CD4-positive, alpha-beta memory T cell (primary cell): ENCODE data around the gene MCF2L2. TPM values are rescaled to one million over a fixed set of nuclear protein-coding genes. Genes with fewer than 3 reads are reported as not detected.

Experiments
- CTCF ChIA-PET: fragments of 350-600 bp; sonication (Branson Sonifier 250); formaldehyde crosslinking; loops from one replicate; lab custom pipeline; 2021; ENCODE audit warnings: inconsistent platforms; ENCODE audit not compliant: partially characterized antibody; lab: Charles Lee
- POLR2A ChIA-PET: fragments of 350-600 bp; sonication (Branson Sonifier 250); formaldehyde crosslinking; loops from one replicate; lab custom pipeline; 2021; ENCODE audit not compliant: partially characterized antibody; lab: Charles Lee
- DNase-seq, 5 donors: peaks; one replicate each; pipeline versions ENCODE4 v3.0.0 to v3.0.0-alpha.2; 2020 to 2022; ENCODE audit warnings: mixed read lengths in 1 of 5
- H3K27ac ChIP-seq: one replicate; pipeline ENCODE4 v1.7.0; 2013; ENCODE audit warnings: low read depth, low read length
- H3K27me3 ChIP-seq: 2 replicates; pipeline ENCODE4 v1.7.0; 2013; ENCODE audit warnings: mild to moderate bottlenecking, low read length, moderate library complexity; ENCODE audit not compliant: insufficient read depth
- H3K36me3 ChIP-seq: 2 replicates; pipeline ENCODE4 v1.7.0; 2013; ENCODE audit warnings: mild to moderate bottlenecking, low read length, moderate library complexity; ENCODE audit not compliant: insufficient read depth
- H3K4me1 ChIP-seq: 2 replicates; pipeline ENCODE4 v1.7.0; 2013; ENCODE audit warnings: mild to moderate bottlenecking, low read length, moderate library complexity; ENCODE audit not compliant: insufficient read depth
- H3K4me3 ChIP-seq, 2 donors: one replicate each; pipeline ENCODE4 v1.7.0; 2013; ENCODE audit warnings: low read length in 2 of 2, mild to moderate bottlenecking in 1 of 2
- H3K9me3 ChIP-seq, 2 donors: one replicate each; pipeline ENCODE4 v1.7.0; 2013; ENCODE audit warnings: low read length in 2 of 2, control low read depth in 1 of 2; ENCODE audit not compliant: control insufficient read depth in 1 of 2
- H3K27ac Mint-ChIP-seq, 7 donors: one replicate each; pipeline ENCODE4 v1.8.0; 2020 to 2021; ENCODE audit warnings: mixed read lengths in 7 of 7, mild to moderate bottlenecking in 6 of 7, inconsistent platforms in 3 of 7, moderate library complexity in 3 of 7
- H3K27me3 Mint-ChIP-seq, 2 donors: one replicate each; pipeline ENCODE4 v1.8.0; 2020 to 2021; ENCODE audit warnings: mixed read lengths in 2 of 2
- H3K36me3 Mint-ChIP-seq, 2 donors: one replicate each; pipeline ENCODE4 v1.8.0; 2020 to 2021; ENCODE audit warnings: mixed read lengths in 2 of 2, inconsistent platforms in 1 of 2, mild to moderate bottlenecking in 1 of 2
- H3K4me1 Mint-ChIP-seq, 4 donors: one replicate each; pipeline ENCODE4 v1.8.0; 2020 to 2021; ENCODE audit warnings: mixed read lengths in 4 of 4, mild to moderate bottlenecking in 1 of 4
- H3K4me3 Mint-ChIP-seq, 8 donors: one replicate each; pipeline ENCODE4 v1.8.0; 2020 to 2021; ENCODE audit warnings: mixed read lengths in 8 of 8, mild to moderate bottlenecking in 7 of 8, moderate library complexity in 6 of 8, inconsistent platforms in 3 of 8
- H3K9me3 Mint-ChIP-seq, 8 donors: one replicate each; pipeline ENCODE4 v1.8.0; 2020 to 2021; ENCODE audit warnings: mixed read lengths in 8 of 8, mild to moderate bottlenecking in 5 of 8, inconsistent platforms in 3 of 8, moderate library complexity in 1 of 8
- intact Hi-C: fragments of 100-400 bp; cut with micrococcal nuclease; formaldehyde crosslinking; loops from one replicate; pipeline ENCODE4 v1.15.1; 2023
- polyA plus RNA-seq, 2 donors: library from polyadenylated mRNA; unstranded; fragments of 300-500 nt; fragmentation: Illumina TruSeq; gene quantifications; one replicate each; pipeline ENCODE4 v1.2.3, GENCODE V29; 2021
- total RNA-seq, 2 experiments: library from RNA; stranded (reverse); gene quantifications; one replicate each; pipeline ENCODE4 v1.2.3, GENCODE V29; 2021

MCF2L2 gene
- total and polyA plus RNA-seq, 4 experiments from 2014 or later: 0.37 to 7.3 (median 5.1) TPM

GRCh38 chr3:183454064-183454463 lies 25.6 kb upstream of the MCF2L2 start:
- Mint-ChIP-seq H3K36me3 (peaks cover 10 to 14% of the 10 kb centered on the region in 2 donors), H3K27ac (no peak overlapping the region), H3K4me3 (no peak overlapping the region), H3K9me3 (no peaks in the 10 kb centered on the region), H3K4me1 (peaks cover 0 to 10% (median 2%) of the 10 kb centered on the region in 4 donors), H3K27me3 (no peaks in the 10 kb centered on the region)
- Histone ChIP-seq H3K27ac (no peak overlapping the region), H3K4me3 (no peak overlapping the region), H3K9me3 (no peaks in the 10 kb centered on the region), H3K4me1 (peaks cover 6% of the 10 kb centered on the region), H3K36me3 (no peaks in the 10 kb centered on the region), H3K27me3 (no peaks in the 10 kb centered on the region)
- POLR2A ChIA-PET: no interaction called here
- CTCF ChIA-PET: no interaction called here
- intact Hi-C loops: no loop called here
- DNase-seq: no peak

- Mint-ChIP-seq H3K4me1 (peaks cover 12 to 31% (median 15%) of the 10 kb centered on the region in 4 donors), H3K27ac (peak overlapping the region in 1 of 7 donors; percentile 25), H3K36me3 (peaks cover 4 to 16% of the 10 kb centered on the region in 2 donors), H3K27me3 (no peaks in the 10 kb centered on the region), H3K9me3 (peaks cover 0 to under 1% (median 0%) of the 10 kb centered on the region in 8 donors), H3K4me3 (peak overlapping the region in 1 of 8 donors; percentile 36)
- no peaks in the 10 kb centered on the region for H3K9me3 ChIP-seq
- ChIA-PET POLR2A (interaction anchor here (2.9 kb wide), 1 partner anchor 22 kb away, joined by 17 read pairs; the partner anchor contains the start of gene MCF2L2), CTCF (interaction anchor here (0.6 to 0.8 kb wide), 2 partner anchors 26 to 317 kb away, joined by 3 read pairs; no protein-coding TSS in a partner anchor)
- no peak for DNase-seq
- H3K4me3 ChIP-seq: no peak overlapping the region
- no peak overlapping the region for H3K27ac ChIP-seq
- no peaks in the 10 kb centered on the region for H3K27me3 ChIP-seq
- intact Hi-C loops: no loop called here
- peaks cover 20% of the 10 kb centered on the region for H3K4me1 ChIP-seq
- no peaks in the 10 kb centered on the region for H3K36me3 ChIP-seq
Measured at GRCh38 chr3:183449791-183450190, 21.4 kb upstream of the MCF2L2 start.

- no peak overlapping the region for H3K4me3 Mint-ChIP-seq
- H3K4me1 Mint-ChIP-seq: peaks cover 12 to 31% (median 15%) of the 10 kb centered on the region in 4 donors
- no peak overlapping the region for H3K4me3 ChIP-seq
- no peaks in the 10 kb centered on the region for H3K36me3 ChIP-seq
- DNase-seq: no peak
- H3K27me3 ChIP-seq: no peaks in the 10 kb centered on the region
- H3K27me3 Mint-ChIP-seq: no peaks in the 10 kb centered on the region
- peaks cover 0 to 4% (median 4%) of the 10 kb centered on the region in 8 donors for H3K9me3 Mint-ChIP-seq
- no peaks in the 10 kb centered on the region for H3K9me3 ChIP-seq
- H3K27ac ChIP-seq: no peak overlapping the region
- peaks cover 4 to 15% of the 10 kb centered on the region in 2 donors for H3K36me3 Mint-ChIP-seq
- H3K27ac Mint-ChIP-seq: no peak overlapping the region
- intact Hi-C loops: no loop called here
- POLR2A ChIA-PET: interaction anchor here (2.9 kb wide), 1 partner anchor 21 kb away, joined by 17 read pairs; the partner anchor contains the start of gene MCF2L2
- peaks cover 20% of the 10 kb centered on the region for H3K4me1 ChIP-seq
- CTCF ChIA-PET: interaction anchor here (0.6 to 0.8 kb wide), 2 partner anchors 26 to 318 kb away, joined by 3 read pairs; no protein-coding TSS in a partner anchor
Measured at GRCh38 chr3:183449391-183449790, 21.0 kb upstream of the MCF2L2 start.

- peaks cover 20% of the 10 kb centered on the region for H3K4me1 ChIP-seq
- H3K27ac ChIP-seq: no peak overlapping the region
- H3K4me1 Mint-ChIP-seq: peaks cover 12 to 31% (median 15%) of the 10 kb centered on the region in 4 donors
- H3K9me3 ChIP-seq: no peaks in the 10 kb centered on the region
- peaks cover 0 to 13% (median 8%) of the 10 kb centered on the region in 8 donors for H3K9me3 Mint-ChIP-seq
- no peaks in the 10 kb centered on the region for H3K27me3 ChIP-seq
- H3K36me3 ChIP-seq: no peaks in the 10 kb centered on the region
- DNase-seq: no peak
- POLR2A ChIA-PET: interaction anchor here (1.6 to 2.9 kb wide), 2 partner anchors 20 to 187 kb away, joined by 8 to 17 read pairs; partner anchors contain the start of genes KLHL24 and MCF2L2
- peak overlapping the region in 1 of 2 donors; percentile 33 for H3K4me3 ChIP-seq
- intact Hi-C loops: no loop called here
- H3K27me3 Mint-ChIP-seq: no peaks in the 10 kb centered on the region
- H3K4me3 Mint-ChIP-seq: peak overlapping the region; percentile 90 to 98 (median 96)
- CTCF ChIA-PET: no interaction called here
- H3K36me3 Mint-ChIP-seq: peaks cover 6 to 12% of the 10 kb centered on the region in 2 donors
- H3K27ac Mint-ChIP-seq: peak overlapping the region in 6 of 7 donors; percentile 1 to 94 (median 71)
Measured at GRCh38 chr3:183448369-183449128, 20.1 kb upstream of the MCF2L2 start.

GRCh38 chr3:183447206-183448001 lies 19.0 kb upstream of the MCF2L2 start:
- ChIA-PET POLR2A (interaction anchor here (0.9 to 2.9 kb wide), 6 partner anchors 10 to 190 kb away, joined by 3 to 17 read pairs (median 4); partner anchors contain the start of genes KLHL24 and MCF2L2), CTCF (interaction anchor here (0.7 kb wide), 1 partner anchor 32 kb away, joined by 3 read pairs; no protein-coding TSS in a partner anchor)
- peaks cover 12 to 13% of the 10 kb centered on the region in 2 donors for H3K36me3 Mint-ChIP-seq
- H3K27me3 Mint-ChIP-seq: no peaks in the 10 kb centered on the region
- Histone ChIP-seq H3K4me1 (peaks cover 20% of the 10 kb centered on the region), H3K4me3 (peak overlapping the region; percentile 33 to 80), H3K36me3 (no peaks in the 10 kb centered on the region), H3K9me3 (no peaks in the 10 kb centered on the region), H3K27me3 (no peaks in the 10 kb centered on the region), H3K27ac (peak overlapping the region; percentile 55)
- H3K4me3 Mint-ChIP-seq: peak overlapping the region; percentile 90 to 98 (median 96)
- H3K4me1 Mint-ChIP-seq: peaks cover 12 to 31% (median 15%) of the 10 kb centered on the region in 4 donors
- DNase-seq: peak; percentile 61 to 74 (median 64)
- H3K27ac Mint-ChIP-seq: peak overlapping the region; percentile 80 to 94 (median 91)
- H3K9me3 Mint-ChIP-seq: peaks cover 0 to 22% (median 18%) of the 10 kb centered on the region in 8 donors
- intact Hi-C loops: loop anchor here (1.0 kb wide), 1 partner anchor 188 kb away; the partner anchor contains the start of gene KLHL24

GRCh38 chr3:183446838-183447205 lies 18.4 kb upstream of the MCF2L2 start:
- Histone ChIP-seq H3K27me3 (no peaks in the 10 kb centered on the region), H3K4me1 (peaks cover 20% of the 10 kb centered on the region), H3K4me3 (peak overlapping the region in 1 of 2 donors; percentile 33), H3K27ac (no peak overlapping the region), H3K9me3 (no peaks in the 10 kb centered on the region), H3K36me3 (no peaks in the 10 kb centered on the region)
- intact Hi-C loops: loop anchor here (1.0 kb wide), 1 partner anchor 188 kb away; the partner anchor contains the start of gene KLHL24
- H3K4me1 Mint-ChIP-seq: peaks cover 12 to 31% (median 15%) of the 10 kb centered on the region in 4 donors
- peak overlapping the region; percentile 90 to 98 (median 96) for H3K4me3 Mint-ChIP-seq
- H3K27ac Mint-ChIP-seq: peak overlapping the region in 3 of 7 donors; percentile 80 to 94 (median 86)
- peaks cover 8 to 11% of the 10 kb centered on the region in 2 donors for H3K36me3 Mint-ChIP-seq
- DNase-seq: no peak
- H3K27me3 Mint-ChIP-seq: no peaks in the 10 kb centered on the region
- CTCF ChIA-PET: interaction anchor here (0.7 kb wide), 1 partner anchor 31 kb away, joined by 3 read pairs; no protein-coding TSS in a partner anchor
- peaks cover 0 to 22% (median 20%) of the 10 kb centered on the region in 8 donors for H3K9me3 Mint-ChIP-seq
- POLR2A ChIA-PET: interaction anchor here (0.9 kb wide), 1 partner anchor 21 kb away, joined by 3 read pairs; no protein-coding TSS in a partner anchor
